Measurements from ENCODE around the gene ABHD16A. TPM values are rescaled to one million over a fixed set of nuclear protein-coding genes. Genes with fewer than 3 reads are reported as not detected.

The ABHD16A gene
- total and polyA plus RNA-seq, 8 donors, result 15.1 to 122 (median 46.8) TPM

DNA sequence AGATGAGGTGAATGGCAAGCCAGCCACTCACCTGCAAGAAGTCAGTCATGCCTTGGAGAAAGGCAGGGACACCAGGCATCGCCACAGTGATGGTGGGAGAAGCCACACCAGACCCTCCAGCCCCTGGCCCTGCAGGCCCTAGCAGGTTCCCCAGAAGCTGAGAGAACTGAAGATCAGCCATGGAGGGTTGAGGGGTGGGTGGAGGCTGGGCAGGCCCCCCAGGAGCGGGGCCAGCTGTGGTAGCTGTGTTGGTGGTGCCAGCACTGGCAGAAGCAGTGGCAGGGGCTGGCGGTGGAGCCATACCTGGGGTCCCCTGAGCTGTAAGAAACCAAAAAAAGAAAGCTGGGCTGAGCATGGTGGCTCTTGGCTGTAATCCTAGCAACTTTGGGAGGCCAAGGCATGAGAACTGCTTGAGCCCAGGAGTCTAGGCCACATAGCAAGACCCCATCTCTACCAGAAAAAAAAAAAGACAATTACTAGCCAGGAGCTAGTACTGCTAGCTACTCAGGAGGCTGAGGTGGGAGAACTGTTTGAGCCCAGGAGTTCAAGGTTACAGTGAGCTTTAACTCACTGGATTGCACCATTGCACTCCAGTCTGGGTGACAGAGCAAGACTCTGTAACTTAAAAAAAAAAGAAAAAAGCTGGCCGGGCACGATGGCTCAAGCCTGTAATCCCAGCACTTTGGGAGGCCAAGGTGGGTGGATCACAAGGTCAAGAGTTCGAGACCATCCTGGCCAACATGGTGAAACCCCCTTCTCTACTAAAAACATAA is 60.1 kb downstream of the ABHD16A start:
- WGBS, 5 donors, result 77 to 96% (median 88%) methylated on average over 6 of the region's 6 CpGs
- DNase-seq, result no peak
- Histone ChIP-seq H3K27me3 (no peaks in the 10 kb centered on the region), H3K4me1 (no peaks in the 10 kb centered on the region), H3K4me3 (no peak overlapping the region), H3K36me3 (peaks cover 93 to 100% (median 100%) of the 10 kb centered on the region in 4 donors), H3K27ac (no peak overlapping the region), H3K9me3 (no peaks in the 10 kb centered on the region)
- TF ChIP-seq CTCF (IDR thresholded peaks at IDR 0.05) (no peak), EP300 (IDR thresholded peaks at IDR 0.05) (no peak), POLR2A (IDR thresholded peaks at IDR 0.05) (no peak), POLR2AphosphoS5 (IDR thresholded peaks at IDR 0.05) (no peak)
- intact Hi-C loops (cut with DNase I; ENCODE audit: low total_unique reads), result no loop called here

DNA sequence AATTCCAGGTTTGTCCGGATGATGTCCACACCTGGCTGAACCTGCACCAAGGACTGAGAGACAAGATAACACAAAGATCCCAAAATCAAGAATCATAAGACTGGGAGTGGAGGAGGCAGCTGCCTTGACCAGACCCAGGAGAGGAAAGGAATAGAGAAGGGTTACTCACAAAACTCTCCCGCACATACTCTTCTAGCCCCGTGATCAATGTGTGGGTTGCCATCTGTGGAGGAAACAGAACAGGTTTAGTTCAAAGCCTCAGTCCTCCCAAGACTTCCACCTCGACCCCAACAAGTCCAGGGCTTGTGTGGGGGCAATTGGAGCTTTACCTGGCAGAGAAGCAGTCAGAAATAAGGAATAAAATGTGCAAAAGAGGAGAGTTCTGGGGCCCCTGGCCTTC is 61.8 kb downstream of the ABHD16A start:
- no peak for DNase-seq
- intact Hi-C loops (cut with DNase I; ENCODE audit: low total_unique reads), result no loop called here
- H3K36me3 ChIP-seq, result peaks cover 91 to 100% (median 100%) of the 10 kb centered on the region in 4 donors
- no peak for TF ChIP-seq EP300 (IDR thresholded peaks at IDR 0.05)
- no peak for TF ChIP-seq POLR2AphosphoS5 (IDR thresholded peaks at IDR 0.05)
- no peak for TF ChIP-seq CTCF (IDR thresholded peaks at IDR 0.05)
- no peak for TF ChIP-seq POLR2A (IDR thresholded peaks at IDR 0.05)
- no peak overlapping the region for H3K27ac ChIP-seq
- H3K27me3 ChIP-seq, result no peaks in the 10 kb centered on the region
- no peaks in the 10 kb centered on the region for H3K4me1 ChIP-seq
- 82 to 93% (median 89%) methylated on average over 4 of the region's 4 CpGs for WGBS, 5 donors
- no peaks in the 10 kb centered on the region for H3K9me3 ChIP-seq
- no peak overlapping the region for H3K4me3 ChIP-seq

GRCh38 chr6:31640612-31641011 is 62.5 kb downstream of the ABHD16A start:
- TF ChIP-seq POLR2A (IDR thresholded peaks at IDR 0.05), result no peak
- TF ChIP-seq CTCF (IDR thresholded peaks at IDR 0.05), result no peak
- no peak for TF ChIP-seq EP300 (IDR thresholded peaks at IDR 0.05)
- no peak for TF ChIP-seq POLR2AphosphoS5 (IDR thresholded peaks at IDR 0.05)
- Histone ChIP-seq H3K27me3 (no peaks in the 10 kb centered on the region), H3K27ac (no peak overlapping the region), H3K4me3 (no peak overlapping the region), H3K36me3 (peaks cover 91 to 100% (median 100%) of the 10 kb centered on the region in 4 donors), H3K4me1 (no peaks in the 10 kb centered on the region), H3K9me3 (no peaks in the 10 kb centered on the region)
- DNase-seq, result no peak
- intact Hi-C loops (cut with DNase I; ENCODE audit: low total_unique reads), result no loop called here
- 93 to 99% (median 95%) methylated on average over 6 of the region's 6 CpGs for WGBS, 5 donors

GRCh38 chr6:31639449-31639861 is 63.7 kb downstream of the ABHD16A start:
- 59 to 85% (median 70%) methylated on average over 6 to 10 of the region's 10 CpGs for WGBS, 5 donors
- no peaks in the 10 kb centered on the region for H3K4me1 ChIP-seq
- no peaks in the 10 kb centered on the region for H3K9me3 ChIP-seq
- no peak overlapping the region for H3K27ac ChIP-seq
- no peak for DNase-seq
- TF ChIP-seq CTCF (IDR thresholded peaks at IDR 0.05) (no peak), POLR2AphosphoS5 (IDR thresholded peaks at IDR 0.05) (no peak), EP300 (IDR thresholded peaks at IDR 0.05) (no peak), POLR2A (IDR thresholded peaks at IDR 0.05) (no peak)
- intact Hi-C loops (cut with DNase I; ENCODE audit: low total_unique reads), result no loop called here
- no peak overlapping the region for H3K4me3 ChIP-seq
- no peaks in the 10 kb centered on the region for H3K27me3 ChIP-seq
- H3K36me3 ChIP-seq, result peaks cover 92 to 100% (median 100%) of the 10 kb centered on the region in 4 donors
